Stimulated activated memory B cell treated with anti-CD40 and anti-IgM and Interleukin-4, amounts not matched to agents 10 μg/mL and 1 μg/mL and 100 μg/mL, for 72 hours (primary cell): Measurements from ENCODE around the gene SYNRG.
"Not testable (repeated sequence)": the region's sequence is repeated elsewhere in the genome, so short reads cannot be mapped to it uniquely, and the experiment has no call there.

Experiments used
- ATAC-seq: fragments of 150-1000 bp; cut with Tn5 transposase; 2 replicates; pipeline ENCODE4 v1.10.0; 2021
- H3K27ac Mint-ChIP-seq: one replicate; pipeline ENCODE4 v1.8.0; 2022; ENCODE audit warnings: mild to moderate bottlenecking, mixed read lengths
- H3K27me3 Mint-ChIP-seq: one replicate; pipeline ENCODE4 v1.8.0; 2022; ENCODE audit warnings: mixed read lengths
- H3K36me3 Mint-ChIP-seq: one replicate; pipeline ENCODE4 v1.8.0; 2022; ENCODE audit warnings: mixed read lengths
- H3K4me1 Mint-ChIP-seq: one replicate; pipeline ENCODE4 v1.8.0; 2022; ENCODE audit warnings: mixed read lengths
- H3K4me3 Mint-ChIP-seq: one replicate; pipeline ENCODE4 v1.8.0; 2022; ENCODE audit warnings: mild to moderate bottlenecking, moderate library complexity, mixed read lengths
- H3K9me3 Mint-ChIP-seq: one replicate; pipeline ENCODE4 v1.8.0; 2022; ENCODE audit warnings: mixed read lengths

The SYNRG gene

DNA sequence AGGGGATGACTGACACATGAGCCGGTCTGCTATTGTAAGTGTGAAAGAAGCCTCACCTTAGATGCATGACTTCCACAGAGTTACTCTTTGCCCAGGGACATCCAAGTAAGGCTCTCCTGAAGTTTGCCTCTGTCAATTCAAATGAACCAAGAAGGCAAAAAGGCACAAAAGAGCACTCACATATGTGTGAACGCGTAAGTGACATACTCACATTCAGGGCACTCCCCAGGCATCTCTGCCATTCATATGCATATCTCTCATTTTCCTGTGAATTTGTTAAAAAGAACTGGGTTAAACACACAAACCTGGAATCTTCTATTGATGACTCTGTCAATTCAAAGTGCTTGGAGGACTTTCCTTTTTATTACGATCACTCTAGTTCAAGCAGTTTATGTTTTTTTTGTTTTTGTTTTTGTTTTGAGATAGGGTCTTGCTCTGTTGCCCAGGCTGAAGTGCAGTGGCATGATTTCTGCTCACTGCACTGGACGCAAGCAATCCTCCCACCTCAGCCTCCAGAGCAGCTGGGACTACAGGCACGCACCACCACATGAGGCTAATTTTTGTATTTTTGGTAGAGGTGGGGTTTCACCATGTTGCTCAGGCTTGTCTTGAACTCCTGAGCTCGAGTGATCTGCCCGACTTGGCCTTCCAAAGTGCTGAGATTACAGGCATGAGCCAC, 70.1 kb downstream of the SYNRG start:
- Mint-ChIP-seq H3K27ac (no peak overlapping the region), H3K4me3 (no peak overlapping the region), H3K36me3 (peaks cover 56% of the 10 kb centered on the region), H3K4me1 (no peaks in the 10 kb centered on the region), H3K9me3 (no peaks in the 10 kb centered on the region), H3K27me3 (no peaks in the 10 kb centered on the region)
- ATAC-seq = no peak

GRCh38 chr17:37535906-37536305, 73.3 kb downstream of the SYNRG start:
- Mint-ChIP-seq H3K4me1 (no peaks in the 10 kb centered on the region), H3K9me3 (no peaks in the 10 kb centered on the region), H3K27me3 (no peaks in the 10 kb centered on the region), H3K27ac (no peak overlapping the region), H3K4me3 (no peak overlapping the region), H3K36me3 (peaks cover 58% of the 10 kb centered on the region)
- ATAC-seq = no peak

GRCh38 chr17:37532756-37533155, 76.5 kb downstream of the SYNRG start:
- no peak for ATAC-seq
- no peaks in the 10 kb centered on the region for H3K27me3 Mint-ChIP-seq
- H3K36me3 Mint-ChIP-seq = peaks cover 35% of the 10 kb centered on the region
- H3K4me1 Mint-ChIP-seq = no peaks in the 10 kb centered on the region
- no peaks in the 10 kb centered on the region for H3K9me3 Mint-ChIP-seq
- H3K27ac Mint-ChIP-seq = no peak overlapping the region
- H3K4me3 Mint-ChIP-seq = no peak overlapping the region

DNA sequence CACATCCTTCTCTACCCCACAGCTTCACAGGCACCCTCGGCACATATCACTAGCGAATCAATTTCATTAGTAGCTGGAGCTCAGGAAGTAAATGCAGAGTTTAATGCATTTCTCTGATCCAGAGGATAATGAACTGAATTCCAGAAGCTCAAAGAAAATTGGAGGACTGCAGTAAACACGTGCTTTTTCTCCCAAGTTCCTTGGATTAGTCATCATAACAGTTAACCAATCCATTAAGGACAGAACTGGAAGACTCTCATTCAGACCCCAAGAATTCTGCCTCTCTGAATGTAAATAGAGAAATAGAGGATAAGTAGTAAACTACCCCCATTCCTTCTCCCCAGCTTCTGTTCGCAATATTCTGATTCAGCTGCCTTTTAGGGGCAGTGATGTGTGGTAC, 78.8 kb downstream of the SYNRG start:
- H3K9me3 Mint-ChIP-seq = no peaks in the 10 kb centered on the region
- no peak overlapping the region for H3K4me3 Mint-ChIP-seq
- peaks cover 19% of the 10 kb centered on the region for H3K36me3 Mint-ChIP-seq
- ATAC-seq = no peak
- H3K27ac Mint-ChIP-seq = no peak overlapping the region
- no peaks in the 10 kb centered on the region for H3K27me3 Mint-ChIP-seq
- no peaks in the 10 kb centered on the region for H3K4me1 Mint-ChIP-seq

DNA sequence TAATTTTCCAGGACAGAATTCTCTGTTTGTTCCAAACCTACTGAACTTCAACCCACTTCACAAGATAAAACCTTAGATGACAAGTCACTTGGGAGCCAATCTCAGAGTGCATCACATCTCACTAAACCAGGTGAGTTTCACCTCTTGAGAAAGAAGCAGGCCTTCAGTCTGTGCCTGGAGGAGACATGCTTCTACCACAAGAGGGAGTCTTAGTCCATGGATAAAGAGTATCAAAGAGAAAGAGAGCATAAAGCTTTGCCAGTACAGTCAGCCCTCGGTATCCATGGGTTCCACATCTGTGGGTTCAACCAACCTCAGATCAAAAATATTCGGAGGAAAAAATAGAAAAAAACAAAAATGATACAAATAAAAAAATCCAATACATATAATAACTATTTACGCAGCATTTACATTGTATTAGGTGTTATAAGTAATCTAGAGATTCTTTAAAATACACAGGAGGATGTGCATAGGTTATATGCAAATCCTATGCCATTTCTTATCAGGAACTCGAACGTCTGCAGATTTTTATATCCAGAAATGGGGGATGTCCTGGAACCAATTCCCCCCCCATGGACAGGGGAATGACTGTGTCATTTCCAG, 81.9 kb downstream of the SYNRG start:
- peak; percentile 61 for ATAC-seq
- no peaks in the 10 kb centered on the region for H3K4me1 Mint-ChIP-seq
- no peak overlapping the region for H3K27ac Mint-ChIP-seq
- no peak overlapping the region for H3K4me3 Mint-ChIP-seq
- H3K36me3 Mint-ChIP-seq = peaks cover 32% of the 10 kb centered on the region
- no peaks in the 10 kb centered on the region for H3K27me3 Mint-ChIP-seq
- no peaks in the 10 kb centered on the region for H3K9me3 Mint-ChIP-seq

DNA sequence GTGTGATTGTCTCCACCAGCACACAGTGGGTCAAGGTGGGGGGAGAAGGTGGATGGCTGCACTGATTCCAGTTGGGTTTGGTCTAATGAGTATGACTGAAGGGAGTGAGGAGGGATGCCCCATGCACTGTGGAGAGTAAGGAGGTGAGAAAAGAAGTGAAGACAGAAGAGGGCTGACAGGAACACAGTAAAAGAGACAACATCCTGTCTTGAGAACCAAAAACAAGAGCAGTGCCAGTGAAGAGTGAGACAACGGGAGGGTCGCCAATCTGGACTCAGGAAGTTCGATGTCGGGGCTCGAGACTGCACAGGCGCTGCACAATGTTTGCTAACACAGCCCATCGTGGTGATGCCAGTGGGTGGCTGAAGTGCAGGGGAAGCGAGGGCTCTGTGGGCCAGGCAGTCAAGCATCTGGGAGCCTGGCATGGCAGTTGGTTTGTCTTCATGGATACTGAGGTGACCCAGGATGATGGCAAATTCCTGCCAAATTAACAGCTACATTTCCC, 85.5 kb downstream of the SYNRG start:
- H3K27ac Mint-ChIP-seq = no peak overlapping the region
- H3K4me3 Mint-ChIP-seq = no peak overlapping the region
- no peaks in the 10 kb centered on the region for H3K4me1 Mint-ChIP-seq
- H3K9me3 Mint-ChIP-seq = no peaks in the 10 kb centered on the region
- ATAC-seq = no peak
- H3K36me3 Mint-ChIP-seq = peaks cover 40% of the 10 kb centered on the region
- H3K27me3 Mint-ChIP-seq = no peaks in the 10 kb centered on the region

DNA sequence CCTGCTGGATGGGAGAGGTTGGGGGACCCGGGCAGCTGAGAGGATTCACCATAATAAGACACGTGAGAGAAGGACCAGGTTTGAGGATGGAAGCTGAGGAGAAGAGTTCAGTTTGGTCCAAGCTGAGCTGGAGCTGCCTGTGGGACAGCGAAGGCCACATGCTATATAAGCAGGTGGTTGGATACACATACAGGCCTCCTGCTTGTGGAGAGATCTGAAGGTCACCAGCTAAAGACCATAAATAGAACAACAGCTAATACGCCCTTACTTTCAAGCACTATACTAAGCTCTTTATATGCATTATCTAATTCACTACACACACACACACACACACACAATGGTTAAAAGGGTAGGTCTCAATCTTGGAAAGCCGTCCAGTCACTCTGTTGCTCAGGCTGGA, 87.4 kb downstream of the SYNRG start:
- Mint-ChIP-seq H3K9me3 (no peaks in the 10 kb centered on the region), H3K4me1 (no peaks in the 10 kb centered on the region), H3K27me3 (no peaks in the 10 kb centered on the region), H3K27ac (no peak overlapping the region), H3K36me3 (peaks cover 56% of the 10 kb centered on the region), H3K4me3 (no peak overlapping the region)
- no peak for ATAC-seq

DNA sequence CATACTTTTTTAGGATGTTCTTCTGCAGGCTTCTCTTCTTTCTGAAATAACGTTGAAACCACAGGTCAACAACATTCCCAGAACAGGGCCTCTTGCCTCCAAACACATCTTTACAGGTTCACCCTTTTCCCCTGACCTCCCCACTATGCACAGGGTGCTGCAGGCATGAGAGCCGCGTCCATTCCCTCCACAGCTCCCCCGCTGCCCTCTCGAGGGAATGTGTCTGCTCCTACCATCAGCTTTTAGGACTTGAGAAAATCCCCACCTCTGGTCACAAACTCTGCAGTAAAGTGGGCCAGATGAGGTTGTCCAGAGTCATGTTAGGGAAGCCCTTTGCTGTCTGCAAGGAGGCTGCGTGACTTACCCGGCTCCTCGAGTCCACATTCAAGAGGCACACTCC, 89.0 kb downstream of the SYNRG start:
- H3K36me3 Mint-ChIP-seq = peaks cover 50% of the 10 kb centered on the region
- no peaks in the 10 kb centered on the region for H3K9me3 Mint-ChIP-seq
- no peak overlapping the region for H3K4me3 Mint-ChIP-seq
- no peaks in the 10 kb centered on the region for H3K27me3 Mint-ChIP-seq
- H3K27ac Mint-ChIP-seq = peak overlapping the region; percentile 54
- ATAC-seq = no peak
- no peaks in the 10 kb centered on the region for H3K4me1 Mint-ChIP-seq

GRCh38 chr17:37519251-37519985, 89.8 kb downstream of the SYNRG start:
- no peaks in the 10 kb centered on the region for H3K4me1 Mint-ChIP-seq
- no peak overlapping the region for H3K4me3 Mint-ChIP-seq
- no peak for ATAC-seq
- no peaks in the 10 kb centered on the region for H3K27me3 Mint-ChIP-seq
- H3K9me3 Mint-ChIP-seq = no peaks in the 10 kb centered on the region
- H3K36me3 Mint-ChIP-seq = peaks cover 47% of the 10 kb centered on the region
- H3K27ac Mint-ChIP-seq = peak overlapping the region; percentile 54

GRCh38 chr17:37518826-37519225, 90.4 kb downstream of the SYNRG start:
- ATAC-seq = no peak
- Mint-ChIP-seq H3K4me3 (no peak overlapping the region), H3K36me3 (peaks cover 43% of the 10 kb centered on the region), H3K27ac (peak overlapping the region; percentile 54), H3K9me3 (no peaks in the 10 kb centered on the region), H3K4me1 (no peaks in the 10 kb centered on the region), H3K27me3 (no peaks in the 10 kb centered on the region)

- no peak for ATAC-seq
- no peaks in the 10 kb centered on the region for H3K27me3 Mint-ChIP-seq
- H3K9me3 Mint-ChIP-seq = no peaks in the 10 kb centered on the region
- no peak overlapping the region for H3K27ac Mint-ChIP-seq
- no peak overlapping the region for H3K4me3 Mint-ChIP-seq
- H3K4me1 Mint-ChIP-seq = no peaks in the 10 kb centered on the region
- H3K36me3 Mint-ChIP-seq = peaks cover 42% of the 10 kb centered on the region
Observed at GRCh38 chr17:37517881-37518280, 91.3 kb downstream of the SYNRG start.

- Mint-ChIP-seq H3K4me1 (no peaks in the 10 kb centered on the region), H3K27ac (no peak overlapping the region), H3K36me3 (peaks cover 51% of the 10 kb centered on the region), H3K4me3 (no peak overlapping the region), H3K27me3 (no peaks in the 10 kb centered on the region), H3K9me3 (no peaks in the 10 kb centered on the region)
- ATAC-seq = no peak
Observed at GRCh38 chr17:37516127-37516571, 93.1 kb downstream of the SYNRG start.

GRCh38 chr17:37513711-37514110, 95.5 kb downstream of the SYNRG start:
- no peak for ATAC-seq
- H3K36me3 Mint-ChIP-seq = peaks cover 28% of the 10 kb centered on the region
- H3K9me3 Mint-ChIP-seq = no peaks in the 10 kb centered on the region
- H3K27ac Mint-ChIP-seq = no peak overlapping the region
- no peak overlapping the region for H3K4me3 Mint-ChIP-seq
- peaks cover 8% of the 10 kb centered on the region for H3K4me1 Mint-ChIP-seq
- H3K27me3 Mint-ChIP-seq = no peaks in the 10 kb centered on the region

GRCh38 chr17:37512442-37513068, 96.7 kb downstream of the SYNRG start:
- Mint-ChIP-seq H3K9me3 (no peaks in the 10 kb centered on the region), H3K4me1 (peaks cover 8% of the 10 kb centered on the region), H3K36me3 (peaks cover 17% of the 10 kb centered on the region), H3K4me3 (no peak overlapping the region), H3K27ac (no peak overlapping the region), H3K27me3 (no peaks in the 10 kb centered on the region)
- no peak for ATAC-seq

GRCh38 chr17:37511642-37512041, 97.6 kb downstream of the SYNRG start:
- not testable (repeated sequence) for H3K27ac Mint-ChIP-seq

More at GRCh38 chr17:37511642-37512041, 97.6 kb downstream of the SYNRG start:
- H3K4me3 Mint-ChIP-seq, H3K27me3 Mint-ChIP-seq, ATAC-seq, H3K4me1 Mint-ChIP-seq, H3K9me3 Mint-ChIP-seq: not testable (repeated sequence)
- H3K36me3 Mint-ChIP-seq = peaks cover 13% of the 10 kb centered on the region
